Ascending aorta (tissue), 2 donors: ENCODE measurements around the gene DDR1. TPM values are rescaled to one million over a fixed set of nuclear protein-coding genes. Genes with fewer than 3 reads are reported as not detected.

Source experiments
- DNase-seq, 2 donors: peaks; one replicate each; pipeline ENCODE4 v3.0.0-alpha.2; 2019; ENCODE audit warnings: low spot score in 2 of 2
- H3K27ac ChIP-seq, 2 donors: fragments of 200-600 bp; sonication (generic); one replicate each; pipeline ENCODE4 v1.5.1; 2016 to 2017; ENCODE audit warnings: mild to moderate bottlenecking in 1 of 2
- H3K27me3 ChIP-seq: fragments of 200-600 bp; sonication (generic); one replicate; pipeline ENCODE4 v1.5.1; 2017
- H3K36me3 ChIP-seq, 2 donors: fragments of 200-600 bp; sonication (generic); one replicate each; pipeline ENCODE4 v1.5.1; 2016
- H3K4me1 ChIP-seq, 2 donors: fragments of 200-600 bp; sonication (generic); one replicate each; pipeline ENCODE4 v1.5.1; 2016 to 2017; ENCODE audit warnings: mild to moderate bottlenecking in 1 of 2
- H3K4me3 ChIP-seq, 2 donors: fragments of 200-600 bp; sonication (generic); one replicate each; pipeline ENCODE4 v1.5.1; 2016 to 2017; ENCODE audit warnings: mild to moderate bottlenecking in 1 of 2
- H3K9me3 ChIP-seq, 2 donors: fragments of 200-600 bp; sonication (generic); one replicate each; pipeline ENCODE4 v1.5.1; 2016
- intact Hi-C: fragments of 100-400 bp; cut with DNase I; formaldehyde crosslinking; loops from one replicate; pipeline ENCODE4 v1.15.1; 2023
- total RNA-seq: library from RNA; depleted of rRNA; stranded (reverse); fragments of >200 nt; gene quantifications from one replicate; pipeline ENCODE4 v1.1.0, GENCODE V29; 2016
- TF ChIP-seq, protein P1 (sequence below), 3 experiments: fragments of 200-600 bp in 2 of 3; fragments of 450-650 bp in 1 of 3; sonication (generic) in 2 of 3; IDR thresholded peaks; one replicate each; pipeline ENCODE4 v1.5.1; 2016 to 2019; ENCODE audit warnings: antibody characterized with exemption in 3 of 3, mild to moderate bottlenecking in 1 of 3, moderate library complexity in 1 of 3

DDR1 gene
- total RNA-seq, 1 donor from 2014 or later: 18.8 TPM

DNA sequence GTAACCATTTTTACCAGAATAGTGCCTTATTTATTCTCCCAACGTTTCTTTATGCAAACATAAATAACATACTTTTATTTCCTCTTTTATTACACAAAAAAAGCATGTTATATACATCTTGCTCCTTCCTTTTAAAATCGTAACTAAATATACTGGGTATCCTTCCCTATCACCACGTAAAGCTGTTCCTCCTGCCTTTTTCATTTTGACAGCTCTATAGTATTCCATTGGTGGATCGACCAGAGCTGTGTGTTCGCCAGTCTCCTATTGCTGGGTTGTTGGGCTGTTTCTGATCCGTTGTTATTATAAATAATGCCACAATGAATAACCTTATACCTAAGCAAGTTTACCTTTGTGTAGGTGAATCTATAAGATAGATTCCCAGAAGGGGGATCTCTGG is 46.9 kb upstream of the DDR1 start:
- Histone ChIP-seq H3K9me3 (no peaks in the 10 kb centered on the region), H3K36me3 (no peaks in the 10 kb centered on the region), H3K4me1 (peaks cover 0 to 11% of the 10 kb centered on the region in 2 donors), H3K27me3 (no peaks in the 10 kb centered on the region), H3K4me3 (no peak overlapping the region), H3K27ac (peak overlapping the region in 1 of 2 donors; percentile 64)
- TF ChIP-seq, protein P1, sequence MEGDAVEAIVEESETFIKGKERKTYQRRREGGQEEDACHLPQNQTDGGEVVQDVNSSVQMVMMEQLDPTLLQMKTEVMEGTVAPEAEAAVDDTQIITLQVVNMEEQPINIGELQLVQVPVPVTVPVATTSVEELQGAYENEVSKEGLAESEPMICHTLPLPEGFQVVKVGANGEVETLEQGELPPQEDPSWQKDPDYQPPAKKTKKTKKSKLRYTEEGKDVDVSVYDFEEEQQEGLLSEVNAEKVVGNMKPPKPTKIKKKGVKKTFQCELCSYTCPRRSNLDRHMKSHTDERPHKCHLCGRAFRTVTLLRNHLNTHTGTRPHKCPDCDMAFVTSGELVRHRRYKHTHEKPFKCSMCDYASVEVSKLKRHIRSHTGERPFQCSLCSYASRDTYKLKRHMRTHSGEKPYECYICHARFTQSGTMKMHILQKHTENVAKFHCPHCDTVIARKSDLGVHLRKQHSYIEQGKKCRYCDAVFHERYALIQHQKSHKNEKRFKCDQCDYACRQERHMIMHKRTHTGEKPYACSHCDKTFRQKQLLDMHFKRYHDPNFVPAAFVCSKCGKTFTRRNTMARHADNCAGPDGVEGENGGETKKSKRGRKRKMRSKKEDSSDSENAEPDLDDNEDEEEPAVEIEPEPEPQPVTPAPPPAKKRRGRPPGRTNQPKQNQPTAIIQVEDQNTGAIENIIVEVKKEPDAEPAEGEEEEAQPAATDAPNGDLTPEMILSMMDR (IDR thresholded peaks at IDR 0.05): no peak
- intact Hi-C loops: loop anchor here (2.0 kb wide), 1 partner anchor 39 kb away; no protein-coding TSS in a partner anchor
- no peak for DNase-seq

DNA sequence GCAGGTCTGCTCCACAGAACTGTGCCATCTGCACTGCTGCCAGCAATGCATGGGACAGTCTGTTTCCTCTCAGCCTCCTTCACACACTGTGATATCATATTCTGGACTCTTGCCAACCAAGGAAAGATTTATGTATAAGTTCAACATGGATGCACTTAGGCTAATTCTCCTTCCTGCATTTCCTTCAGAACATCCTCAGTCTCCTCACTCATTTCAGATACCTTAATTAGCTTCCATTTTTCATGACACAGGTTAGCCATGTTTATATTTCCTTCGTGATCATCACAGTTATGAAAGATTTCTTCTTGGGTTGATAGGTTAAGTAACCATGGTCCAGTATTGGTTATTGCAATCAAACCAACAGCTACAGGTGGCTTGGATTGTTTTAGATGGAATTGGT is 46.4 kb upstream of the DDR1 start:
- Histone ChIP-seq H3K36me3 (no peaks in the 10 kb centered on the region), H3K9me3 (no peaks in the 10 kb centered on the region), H3K4me1 (peaks cover 0 to 11% of the 10 kb centered on the region in 2 donors), H3K27me3 (no peaks in the 10 kb centered on the region), H3K27ac (no peak overlapping the region), H3K4me3 (no peak overlapping the region)
- TF ChIP-seq, protein P1 (IDR thresholded peaks at IDR 0.05): no peak
- DNase-seq: no peak
- intact Hi-C loops: loop anchor here (2.0 kb wide), 1 partner anchor 39 kb away; no protein-coding TSS in a partner anchor

DNA sequence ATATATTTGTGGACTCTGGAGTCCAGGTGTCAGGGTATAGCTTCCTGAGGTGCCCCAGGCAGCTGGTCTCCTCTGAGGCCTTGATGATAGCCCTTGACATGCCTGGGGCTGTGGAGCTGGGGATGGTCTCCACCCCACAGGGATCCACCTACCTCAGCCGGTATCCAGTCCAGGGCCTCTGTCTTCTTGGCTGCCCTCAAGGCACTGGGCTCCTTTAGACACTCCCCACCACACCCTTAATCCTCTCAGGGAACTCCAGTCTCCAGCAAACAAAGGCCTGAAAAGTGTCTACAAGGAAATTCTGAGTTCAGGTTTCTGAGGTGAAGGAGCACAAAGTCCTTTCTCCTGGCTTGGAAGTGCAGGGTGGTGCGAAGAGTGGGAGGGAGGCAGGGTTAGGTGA is 44.6 kb upstream of the DDR1 start:
- H3K4me3 ChIP-seq: no peak overlapping the region
- H3K27ac ChIP-seq: no peak overlapping the region
- no peaks in the 10 kb centered on the region for H3K9me3 ChIP-seq
- TF ChIP-seq, protein P1 (IDR thresholded peaks at IDR 0.05): no peak
- intact Hi-C loops: no loop called here
- no peak for DNase-seq
- H3K27me3 ChIP-seq: no peaks in the 10 kb centered on the region
- no peaks in the 10 kb centered on the region for H3K36me3 ChIP-seq
- H3K4me1 ChIP-seq: peaks cover 0 to 16% of the 10 kb centered on the region in 2 donors

DNA sequence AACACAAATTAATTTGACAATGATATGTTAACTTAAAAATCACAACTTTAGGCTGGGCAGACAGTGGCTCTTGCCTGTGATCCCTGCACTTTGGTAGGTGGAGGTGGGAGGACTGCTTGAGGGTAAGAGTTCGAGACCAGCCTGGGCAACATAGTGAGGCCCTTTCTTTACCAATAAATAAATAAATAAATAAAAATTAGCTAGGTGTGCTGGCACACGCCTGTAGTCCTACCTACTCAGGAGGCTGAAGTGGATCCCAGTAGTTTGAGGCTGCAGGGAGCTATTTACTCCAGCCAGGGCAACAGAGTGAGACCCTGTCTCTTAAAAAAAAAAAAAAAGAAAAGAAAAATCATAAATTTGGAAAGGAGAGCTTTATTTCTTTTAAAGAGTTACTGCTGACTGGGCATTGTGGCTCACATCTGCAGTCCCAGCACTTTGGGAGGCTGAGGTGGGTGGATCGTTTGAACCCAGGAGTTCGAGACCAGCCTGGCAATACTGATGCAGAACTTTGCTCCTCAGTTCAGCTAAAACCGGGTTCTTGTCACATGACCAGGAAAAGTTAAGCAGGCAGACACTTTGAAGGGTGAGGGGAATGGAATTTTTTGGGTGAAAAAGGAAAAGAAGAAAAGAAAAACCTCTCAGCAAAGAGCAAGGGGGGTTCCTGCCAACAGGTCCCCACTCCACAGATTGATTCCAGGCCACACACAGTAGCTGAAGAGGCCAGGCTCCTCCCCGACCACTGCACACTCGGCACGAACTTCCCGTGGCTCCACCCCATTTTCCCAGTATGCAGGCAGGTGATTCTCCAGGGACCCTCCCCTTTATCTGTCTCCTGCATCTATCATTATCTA is 44.0 kb upstream of the DDR1 start:
- TF ChIP-seq, protein P1 (IDR thresholded peaks at IDR 0.05): no peak

DNA sequence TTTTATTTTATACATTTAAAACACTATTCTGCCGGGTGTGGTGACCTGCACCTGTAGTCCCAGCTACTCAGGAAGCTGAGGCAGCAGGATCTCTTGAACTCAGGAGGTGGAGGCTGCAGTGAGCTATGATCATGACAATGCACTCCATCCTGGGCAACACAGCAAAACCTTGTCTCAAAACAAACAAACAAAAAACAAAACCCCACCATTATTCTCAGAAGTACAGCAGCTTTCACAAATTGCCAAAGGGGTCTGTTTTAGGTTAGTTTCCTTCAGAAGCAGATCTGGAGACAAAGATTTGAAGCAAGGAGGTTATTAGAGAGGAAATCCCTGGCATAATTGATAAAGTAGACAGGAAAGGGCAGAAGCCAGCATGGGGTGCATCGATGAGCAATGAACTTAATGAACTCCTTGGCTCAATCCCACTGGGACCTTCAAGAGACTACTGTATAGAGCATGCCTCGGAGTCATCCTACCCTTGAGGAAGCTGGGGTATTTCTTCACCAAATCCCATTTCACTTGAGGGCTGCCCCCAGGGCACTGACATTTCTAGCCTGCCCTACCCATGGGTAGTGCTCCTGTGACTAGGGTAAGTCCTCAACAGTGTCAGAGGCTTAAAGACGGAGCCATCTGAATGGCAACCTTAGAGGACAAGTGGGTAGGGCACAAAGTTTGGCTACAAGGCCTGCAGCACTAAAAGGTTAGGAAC is 43.2 kb upstream of the DDR1 start:
- TF ChIP-seq, protein P1 (IDR thresholded peaks at IDR 0.05): no peak
- Histone ChIP-seq H3K27me3 (no peaks in the 10 kb centered on the region), H3K4me1 (peaks cover 0 to 14% of the 10 kb centered on the region in 2 donors), H3K36me3 (no peaks in the 10 kb centered on the region), H3K4me3 (no peak overlapping the region), H3K27ac (no peak overlapping the region), H3K9me3 (no peaks in the 10 kb centered on the region)
- DNase-seq: no peak
- intact Hi-C loops: no loop called here

More for the DNA sequence above, 44.0 kb upstream of the DDR1 start:
- no peak overlapping the region for H3K27ac ChIP-seq
- no peaks in the 10 kb centered on the region for H3K27me3 ChIP-seq
- no peaks in the 10 kb centered on the region for H3K9me3 ChIP-seq
- intact Hi-C loops: no loop called here
- H3K36me3 ChIP-seq: no peaks in the 10 kb centered on the region
- H3K4me1 ChIP-seq: peaks cover 0 to 16% of the 10 kb centered on the region in 2 donors
- H3K4me3 ChIP-seq: no peak overlapping the region
- DNase-seq: no peak
